Measurements from ENCODE around the gene PPM1K.

DNA sequence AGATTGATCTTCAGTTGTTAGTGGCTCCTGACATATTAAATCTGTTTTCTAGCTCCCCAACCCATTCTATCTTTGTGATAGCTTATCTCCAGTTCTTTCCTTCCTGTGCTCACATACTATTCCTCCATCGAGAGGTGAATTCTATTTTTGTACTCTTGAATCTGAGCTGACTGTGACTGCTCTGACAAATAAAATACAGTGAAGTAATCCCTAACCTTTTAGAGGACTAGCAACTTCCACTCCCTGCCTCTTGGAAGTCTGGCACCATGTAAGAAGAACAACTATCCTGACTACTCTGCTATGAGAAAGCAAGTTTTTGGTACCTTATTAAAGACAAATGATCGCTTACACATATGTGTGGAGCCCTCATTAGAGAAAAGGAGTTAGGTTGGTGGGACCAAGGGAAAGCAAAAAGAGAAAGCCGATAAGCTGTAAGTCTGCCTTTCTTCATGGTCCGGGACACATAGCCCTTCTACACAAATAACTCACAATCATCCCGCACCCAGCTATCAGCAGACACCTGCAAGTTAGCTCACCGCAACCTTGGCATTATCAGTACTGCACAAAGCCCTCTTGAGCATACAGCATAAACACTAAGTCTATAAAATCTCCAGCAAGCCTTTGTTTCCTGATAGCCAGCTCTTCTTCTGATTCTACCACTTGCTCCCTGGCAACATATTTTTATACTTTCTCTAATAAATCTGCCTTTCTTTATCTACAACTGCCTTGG is 13.5 kb upstream of the PPM1K start:
- TF ChIP-seq, protein P1, sequence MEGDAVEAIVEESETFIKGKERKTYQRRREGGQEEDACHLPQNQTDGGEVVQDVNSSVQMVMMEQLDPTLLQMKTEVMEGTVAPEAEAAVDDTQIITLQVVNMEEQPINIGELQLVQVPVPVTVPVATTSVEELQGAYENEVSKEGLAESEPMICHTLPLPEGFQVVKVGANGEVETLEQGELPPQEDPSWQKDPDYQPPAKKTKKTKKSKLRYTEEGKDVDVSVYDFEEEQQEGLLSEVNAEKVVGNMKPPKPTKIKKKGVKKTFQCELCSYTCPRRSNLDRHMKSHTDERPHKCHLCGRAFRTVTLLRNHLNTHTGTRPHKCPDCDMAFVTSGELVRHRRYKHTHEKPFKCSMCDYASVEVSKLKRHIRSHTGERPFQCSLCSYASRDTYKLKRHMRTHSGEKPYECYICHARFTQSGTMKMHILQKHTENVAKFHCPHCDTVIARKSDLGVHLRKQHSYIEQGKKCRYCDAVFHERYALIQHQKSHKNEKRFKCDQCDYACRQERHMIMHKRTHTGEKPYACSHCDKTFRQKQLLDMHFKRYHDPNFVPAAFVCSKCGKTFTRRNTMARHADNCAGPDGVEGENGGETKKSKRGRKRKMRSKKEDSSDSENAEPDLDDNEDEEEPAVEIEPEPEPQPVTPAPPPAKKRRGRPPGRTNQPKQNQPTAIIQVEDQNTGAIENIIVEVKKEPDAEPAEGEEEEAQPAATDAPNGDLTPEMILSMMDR (IDR thresholded peaks at IDR 0.05) = no peak
- TF ChIP-seq POLR2AphosphoS5 (IDR thresholded peaks at IDR 0.05; ENCODE audit: insufficient read depth in 1 of 2, low read depth in 1 of 2) (no peak), POLR2A (IDR thresholded peaks at IDR 0.05) (no peak)
